HG02981 (cell line): ENCODE data around the gene ADAMTSL3.
"Not testable (repeated sequence)": the region's sequence is repeated elsewhere in the genome, so short reads cannot be mapped to it uniquely, and the experiment has no call there.

Experiments
- ATAC-seq: cut with Tn5 transposase; IDR thresholded peaks from one replicate; pipeline ENCODE4 v1.9.1; 2021; ENCODE audit warnings: mild to moderate bottlenecking, moderate library complexity; ENCODE audit not compliant: unreplicated experiment

Gene ADAMTSL3

GRCh38 chr15:84078038-84078437 is 424.1 kb downstream of the ADAMTSL3 start:
- ATAC-seq: not testable (repeated sequence)

GRCh38 chr15:84079325-84079884 is 425.5 kb downstream of the ADAMTSL3 start:
- ATAC-seq: not testable (repeated sequence)

- peak; percentile 96 for ATAC-seq
Measured at GRCh38 chr15:84079885-84080777, 426.2 kb downstream of the ADAMTSL3 start.

GRCh38 chr15:84080778-84081084 is 426.8 kb downstream of the ADAMTSL3 start:
- ATAC-seq: peak; percentile 27

DNA sequence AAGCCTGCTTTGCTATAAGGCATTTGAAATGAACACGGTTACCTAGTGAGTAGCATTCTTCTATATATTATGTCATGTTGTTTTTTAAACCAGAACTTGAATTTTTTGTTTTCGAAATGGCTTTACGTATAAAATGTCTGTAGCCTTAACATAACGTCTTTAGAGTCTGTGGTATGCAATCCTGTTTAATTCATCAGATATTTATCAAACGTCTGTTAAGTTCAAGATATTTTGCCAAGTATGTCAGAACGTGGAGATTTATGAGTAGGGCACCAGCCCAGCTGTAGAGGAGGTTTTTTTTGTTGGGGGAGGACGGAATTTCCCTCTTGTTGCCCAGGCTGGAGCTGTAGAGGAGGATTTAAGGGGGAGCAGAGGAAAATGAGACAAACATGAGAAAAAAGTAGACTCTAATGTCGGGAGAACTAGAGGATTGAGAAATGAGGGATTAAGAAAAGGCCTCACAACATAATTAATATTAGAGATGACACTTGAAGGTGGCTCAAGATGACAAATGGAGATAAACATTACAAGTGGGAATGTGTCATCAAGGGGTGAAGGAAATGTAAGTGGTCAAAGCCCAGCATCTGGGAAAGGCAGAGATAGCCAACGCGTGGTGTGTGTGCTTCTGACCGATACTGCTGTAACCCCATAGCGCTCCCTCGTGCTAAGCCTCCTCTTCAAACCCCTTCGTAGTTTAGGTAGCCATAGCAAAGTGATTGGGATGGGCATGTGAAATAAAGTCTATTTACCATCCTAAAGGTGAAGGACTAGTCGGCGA is 427.7 kb downstream of the ADAMTSL3 start:
- ATAC-seq: no peak

DNA sequence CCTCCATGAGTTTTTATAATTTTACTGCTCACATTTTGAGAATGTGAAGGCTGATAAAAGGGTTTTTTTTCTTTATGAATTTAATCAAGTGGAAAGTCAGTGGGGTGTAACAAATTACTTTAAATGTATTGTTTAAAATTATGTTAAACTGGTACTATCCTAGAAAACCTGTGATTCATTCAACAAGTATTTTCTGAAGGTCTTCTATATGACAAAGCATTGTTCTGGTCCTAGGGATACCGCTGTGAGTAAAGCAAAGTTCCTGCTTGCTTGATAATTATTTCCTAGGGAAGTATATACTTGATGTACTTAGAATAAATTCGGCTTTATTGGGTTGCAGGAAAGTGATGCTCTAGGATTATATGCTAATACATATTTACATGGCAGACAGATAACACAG is 428.8 kb downstream of the ADAMTSL3 start:
- ATAC-seq: no peak

DNA sequence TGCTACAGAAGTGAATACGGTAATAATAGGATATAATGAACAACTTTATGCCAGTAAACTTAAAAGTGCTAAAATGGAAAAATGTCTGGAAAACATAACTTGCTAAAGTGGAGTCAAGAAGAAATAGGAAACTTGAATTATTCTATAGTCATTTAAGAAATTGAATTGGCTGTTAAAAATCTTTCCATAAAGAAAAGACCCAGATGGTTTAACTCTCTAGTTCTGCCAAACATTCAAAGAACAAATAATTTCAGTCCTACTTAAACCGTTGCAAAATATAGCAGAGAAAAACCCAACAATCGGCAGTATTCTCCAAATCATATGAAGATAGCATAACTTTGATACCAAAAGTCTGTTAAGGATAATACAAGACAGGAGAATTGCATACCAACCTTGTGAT is 432.1 kb downstream of the ADAMTSL3 start:
- not testable (repeated sequence) for ATAC-seq
